H1 (cell line): ENCODE results near the gene GSDMA. TPM values are rescaled to one million over a fixed set of nuclear protein-coding genes. Genes with fewer than 3 reads are reported as not detected.

Experiments used
- ATF3 ChIP-seq: IDR thresholded peaks from 2 replicates; pipeline ENCODE4 v1.6.1; 2011; ENCODE audit warnings: low read depth, mild to moderate bottlenecking, low read length; ENCODE audit not compliant: insufficient read depth
- CHD7 ChIP-seq: fragments of 300-600 bp; sonication (generic); IDR thresholded peaks from 2 replicates; pipeline ENCODE4 v1.7.1; 2012; ENCODE audit warnings: low read length, moderate library complexity, mild to moderate bottlenecking, inconsistent platforms; ENCODE audit not compliant: insufficient replicate concordance
- E2F6 ChIP-seq: IDR thresholded peaks from 2 replicates; pipeline ENCODE4 v1.6.1; 2012; ENCODE audit warnings: inconsistent platforms
- EGR1 ChIP-seq: IDR thresholded peaks from 2 replicates; pipeline ENCODE4 v1.6.1; 2011; ENCODE audit warnings: low read depth, low read length, borderline replicate concordance
- POU5F1 ChIP-seq: IDR thresholded peaks from 2 replicates; pipeline ENCODE4 v1.6.1; 2011; ENCODE audit warnings: low read depth, mild to moderate bottlenecking, low read length, moderate library complexity
- TAF1 ChIP-seq: IDR thresholded peaks from 2 replicates; pipeline ENCODE4 v1.6.1; 2011; ENCODE audit warnings: mild to moderate bottlenecking, low read depth, low read length
- polyA plus RNA-seq, 7 experiments: library from polyadenylated mRNA; depleted of rRNA in 3 of 7; stranded (reverse) in 5 of 7; unstranded in 2 of 7; fragments of >200 nt in 5 of 7; fragments of 200-250 nt in 2 of 7; gene quantifications; 1 replicate in 5 of 7; 2 replicates in 1 of 7; 4 replicates in 1 of 7; pipeline versions ENCODE4 v1.2.1 to v1.2.3, GENCODE V29; 2011 to 2013; ENCODE audit warnings: missing spikeins in 2 of 7, mixed read lengths in 2 of 7
- total RNA-seq: library from RNA; stranded (reverse); fragmentation: NEBNext Ultra II Directional; extraction: Animal tissue kit (Norgen Biotek cat#: 25700); gene quantifications from 2 replicates; pipeline ENCODE4 v1.2.1, GENCODE V29; 2021

The GSDMA gene
- total and polyA plus RNA-seq, 2 of the 8 experiments (the other 6 are each of a cell fraction or from before 2014, with no cell fraction given): 0.03 TPM; not detected in 1

GRCh38 chr17:39994448-39994847, 31.6 kb downstream of the GSDMA start (continued):
- TF ChIP-seq CHD7 (no peak), ATF3 (no peak), E2F6 (no peak), EGR1 (no peak), TAF1 (no peak), POU5F1 (no peak)
